HCT116 (cell line): ENCODE data around the gene TMEM144.

Experiments
- ATF3 ChIP-seq: IDR thresholded peaks from 2 replicates; pipeline ENCODE4 v1.6.1; 2012
- CTCF ChIP-seq, 3 experiments: fragments of 200-600 bp in 1 of 3; sonication (generic) in 1 of 3; IDR thresholded peaks in 2 of 3; conservative IDR thresholded peaks in 1 of 3; 2 replicates each; pipeline ENCODE4 v1.5.1; 2012 to 2017; ENCODE audit warnings: low read depth in 2 of 3, low read length in 2 of 3, antibody characterized with exemption in 1 of 3, borderline replicate concordance in 1 of 3, control low read depth in 1 of 3, mild to moderate bottlenecking in 1 of 3, mixed read lengths in 1 of 3, mixed run types in 1 of 3, moderate library complexity in 1 of 3; ENCODE audit not compliant: insufficient read depth in 1 of 3
- EZH2 ChIP-seq: fragments of 200-600 bp; sonication (generic); IDR thresholded peaks from 2 replicates; pipeline ENCODE4 v1.6.1; 2017; ENCODE audit warnings: antibody characterized with exemption, mixed run types
- JUND ChIP-seq: IDR thresholded peaks from 2 replicates; pipeline ENCODE4 v1.6.1; 2012
- POLR2AphosphoS5 ChIP-seq: IDR thresholded peaks from 2 replicates; pipeline ENCODE4 v1.6.1; 2011; ENCODE audit warnings: mild to moderate bottlenecking, low read depth, low read length, moderate library complexity
- REST ChIP-seq: IDR thresholded peaks from 2 replicates; pipeline ENCODE4 v1.6.1; 2012; ENCODE audit warnings: low read depth

GRCh38 chr4:158217763-158218162 lies 7.5 kb downstream of the TMEM144 start:
- TF ChIP-seq JUND (no peak), CTCF (IDR thresholded peaks at IDR 0.05 in 2 of 3, conservative IDR thresholded peaks at IDR 0.05 in 1 of 3; ENCODE audit: borderline replicate concordance in 1 of 3, insufficient read depth in 1 of 3, low read depth in 2 of 3, low read length in 2 of 3) (no peak), REST (no peak), EZH2 (no peak), POLR2AphosphoS5 (no peak), ATF3 (no peak)
